HL-60/S4 treated with retinoic acid at 250 ng/mL for 4 days and 3 days (cell line): ENCODE results near the gene LAMA2.

Experiments used
- in situ Hi-C: fragments of 300-500 bp; cut with MboI; formaldehyde crosslinking; loops from 2 replicates; pipeline ENCODE4 v1.7.0; 2022; ENCODE audit warnings: low sequenced_read_pairs

The LAMA2 gene

GRCh38 chr6:128882991-128883611 is at the start of gene LAMA2:
LAMA2 (plus strand) TSS chr6:128883138; CDS start chr6:128883246, 108 bp downstream.
- in situ Hi-C loops, result no loop called here

- in situ Hi-C loops, result no loop called here
These were observed 46.2 kb upstream of the LAMA2 start for GRCh38 chr6:128836761-128837160.

GRCh38 chr6:128841518-128841917 is 41.4 kb upstream of the LAMA2 start:
- in situ Hi-C loops, result no loop called here

GRCh38 chr6:128844598-128844997 is 38.3 kb upstream of the LAMA2 start:
- in situ Hi-C loops, result no loop called here

GRCh38 chr6:128847431-128848210 is 35.3 kb upstream of the LAMA2 start:
- in situ Hi-C loops, result no loop called here

- in situ Hi-C loops, result no loop called here
These were observed 34.6 kb upstream of the LAMA2 start for GRCh38 chr6:128848212-128848935.

GRCh38 chr6:128855581-128856085 is 27.3 kb upstream of the LAMA2 start:
- in situ Hi-C loops, result no loop called here

GRCh38 chr6:128857806-128858205 is 25.1 kb upstream of the LAMA2 start:
- in situ Hi-C loops, result no loop called here

GRCh38 chr6:128860782-128861181 is 22.2 kb upstream of the LAMA2 start:
- in situ Hi-C loops, result no loop called here

GRCh38 chr6:128863983-128864382 is 19.0 kb upstream of the LAMA2 start:
- in situ Hi-C loops, result no loop called here

- in situ Hi-C loops, result no loop called here
These were observed 12.2 kb upstream of the LAMA2 start for GRCh38 chr6:128870746-128871145.

GRCh38 chr6:128874863-128875262 is 8.1 kb upstream of the LAMA2 start:
- in situ Hi-C loops, result no loop called here

GRCh38 chr6:128882560-128882959 is 378 bp upstream of the LAMA2 start:
- in situ Hi-C loops, result no loop called here

- in situ Hi-C loops, result no loop called here
These were observed 968 bp downstream of the LAMA2 start for GRCh38 chr6:128883906-128884305.

GRCh38 chr6:128885381-128885780 is 2.4 kb downstream of the LAMA2 start:
- in situ Hi-C loops, result no loop called here

- in situ Hi-C loops, result no loop called here
These were observed 3.8 kb downstream of the LAMA2 start for GRCh38 chr6:128886706-128887105.

- in situ Hi-C loops, result no loop called here
These were observed 5.7 kb downstream of the LAMA2 start for GRCh38 chr6:128888444-128889175.

- in situ Hi-C loops, result no loop called here
These were observed 6.9 kb downstream of the LAMA2 start for GRCh38 chr6:128889870-128890269.

- in situ Hi-C loops, result no loop called here
These were observed 9.1 kb downstream of the LAMA2 start for GRCh38 chr6:128892079-128892478.

- in situ Hi-C loops, result no loop called here
These were observed 16.6 kb downstream of the LAMA2 start for GRCh38 chr6:128899341-128900050.
